Neural cell (in vitro differentiated cells): ENCODE measurements around the gene POLR3B. TPM values are rescaled to one million over a fixed set of nuclear protein-coding genes. Genes with fewer than 3 reads are reported as not detected.

Source experiments
- H2AFZ ChIP-seq: fragments of 200-600, 300-800 bp; sonication (generic), shearing (Covaris generic); 2 replicates; pipeline ENCODE4 v1.6.0; 2014; ENCODE audit warnings: low read depth, mild to moderate bottlenecking, antibody characterized with exemption, low read length, moderate library complexity
- H3F3A ChIP-seq: fragments of 200-600 bp; shearing (Covaris generic); 2 replicates; pipeline ENCODE4 v1.6.1; 2016; ENCODE audit warnings: mild to moderate bottlenecking, moderate library complexity, mixed read lengths, antibody characterized with exemption, low read length; ENCODE audit not compliant: insufficient read depth, poor library complexity, severe bottlenecking
- H3K27ac ChIP-seq: fragments of 200-600, 300-800 bp; sonication (generic), shearing (Covaris generic); 2 replicates; pipeline ENCODE4 v1.5.1; 2014; ENCODE audit warnings: mild to moderate bottlenecking, low read length, moderate library complexity
- H3K27me3 ChIP-seq: fragments of 300-800, 200-600 bp; sonication (generic), shearing (Covaris generic); 2 replicates; pipeline ENCODE4 v1.6.0; 2014; ENCODE audit warnings: mild to moderate bottlenecking, low read depth, low read length, moderate library complexity; ENCODE audit not compliant: insufficient read depth
- H3K36me3 ChIP-seq: fragments of 300-800, 200-600 bp; sonication (generic), shearing (Covaris generic); 2 replicates; pipeline ENCODE4 v1.5.1; 2014; ENCODE audit warnings: mild to moderate bottlenecking, antibody characterized with exemption, low read length, moderate library complexity; ENCODE audit not compliant: insufficient read depth
- H3K4me2 ChIP-seq: fragments of 300-800, 200-600 bp; sonication (generic), shearing (Covaris generic); 2 replicates; pipeline ENCODE4 v1.6.0; 2014; ENCODE audit warnings: mild to moderate bottlenecking, low read length
- H3K4me3 ChIP-seq: fragments of 300-800, 200-600 bp; sonication (generic), shearing (Covaris generic); 2 replicates; pipeline ENCODE4 v1.5.1; 2014; ENCODE audit warnings: mild to moderate bottlenecking, low read length, moderate library complexity
- H3K79me2 ChIP-seq: fragments of 200-600 bp; shearing (Covaris generic); replicated peaks from 2 replicates; pipeline ENCODE4 v1.6.0; 2014; ENCODE audit warnings: mild to moderate bottlenecking, low read length, moderate library complexity; ENCODE audit not compliant: insufficient read depth
- H3K9ac ChIP-seq: fragments of 300-800, 200-600 bp; sonication (generic), shearing (Covaris generic); 2 replicates; pipeline ENCODE4 v1.6.1; 2016; ENCODE audit warnings: mild to moderate bottlenecking, low read length, mixed read lengths
- H3K9me2 ChIP-seq: fragments of 200-600 bp; shearing (Covaris generic); 2 replicates; pipeline ENCODE4 v1.6.1; 2016; ENCODE audit warnings: mild to moderate bottlenecking, low read length, mixed read lengths; ENCODE audit not compliant: insufficient read depth
- H3K9me3 ChIP-seq: fragments of 200-600, 300-800 bp; sonication (generic), shearing (Covaris generic); 2 replicates; pipeline ENCODE4 v1.6.1; 2016; ENCODE audit warnings: mild to moderate bottlenecking, mixed run types, low read length, moderate library complexity, mixed read lengths
- H4K20me1 ChIP-seq: fragments of 200-600 bp; shearing (Covaris generic); 2 replicates; pipeline ENCODE4 v1.6.1; 2016; ENCODE audit warnings: mild to moderate bottlenecking, mixed run types; ENCODE audit not compliant: insufficient read depth
- EP300 ChIP-seq: fragments of 450-650 bp; conservative IDR thresholded peaks from 2 replicates; pipeline ENCODE4 v1.6.1; 2014; ENCODE audit warnings: antibody characterized with exemption, mild to moderate bottlenecking, moderate library complexity; ENCODE audit not compliant: poor library complexity, severe bottlenecking
- EZH2 ChIP-seq: fragments of 200-600, 300-800 bp; shearing (Covaris generic), sonication (generic); IDR thresholded peaks from 2 replicates; pipeline ENCODE4 v1.6.1; 2014; ENCODE audit warnings: antibody characterized with exemption, low read length, borderline replicate concordance, mild to moderate bottlenecking; ENCODE audit not compliant: insufficient read depth, poor library complexity, severe bottlenecking
- MXI1 ChIP-seq: fragments of 450-650 bp; conservative IDR thresholded peaks from 2 replicates; pipeline ENCODE4 v1.6.1; 2014; ENCODE audit warnings: antibody characterized with exemption, mild to moderate bottlenecking; ENCODE audit not compliant: poor library complexity, severe bottlenecking
- POLR2AphosphoS5 ChIP-seq: IDR thresholded peaks from 2 replicates; pipeline ENCODE4 v1.6.1; 2012
- RAD21 ChIP-seq: fragments of 450-650 bp; conservative IDR thresholded peaks from 2 replicates; pipeline ENCODE4 v1.6.1; 2014; ENCODE audit warnings: antibody characterized with exemption, mild to moderate bottlenecking, moderate library complexity
- SMC3 ChIP-seq: fragments of 450-650 bp; conservative IDR thresholded peaks from 2 replicates; pipeline ENCODE4 v1.6.1; 2014; ENCODE audit warnings: antibody characterized with exemption, mild to moderate bottlenecking, moderate library complexity; ENCODE audit not compliant: poor library complexity
- TAF1 ChIP-seq: IDR thresholded peaks from 2 replicates; pipeline ENCODE4 v1.6.1; 2012; ENCODE audit warnings: low read depth
- polyA plus RNA-seq: library from polyadenylated mRNA; depleted of rRNA; stranded (reverse); fragments of >200 nt; gene quantifications from 2 replicates; pipeline ENCODE4 v1.2.3, GENCODE V29; 2014
- TF ChIP-seq, protein P1 (sequence below): fragments of 450-650 bp; IDR thresholded peaks from 2 replicates; pipeline ENCODE4 v1.5.1; 2014; ENCODE audit warnings: antibody characterized with exemption, mild to moderate bottlenecking, moderate library complexity; ENCODE audit not compliant: poor library complexity, severe bottlenecking
- TF ChIP-seq, protein P2 (sequence below): IDR thresholded peaks from 2 replicates; pipeline ENCODE4 v1.6.1; 2012; ENCODE audit warnings: borderline replicate concordance

The POLR3B gene
- polyA plus RNA-seq, 1 donor from 2014 or later = 4.3 TPM

DNA sequence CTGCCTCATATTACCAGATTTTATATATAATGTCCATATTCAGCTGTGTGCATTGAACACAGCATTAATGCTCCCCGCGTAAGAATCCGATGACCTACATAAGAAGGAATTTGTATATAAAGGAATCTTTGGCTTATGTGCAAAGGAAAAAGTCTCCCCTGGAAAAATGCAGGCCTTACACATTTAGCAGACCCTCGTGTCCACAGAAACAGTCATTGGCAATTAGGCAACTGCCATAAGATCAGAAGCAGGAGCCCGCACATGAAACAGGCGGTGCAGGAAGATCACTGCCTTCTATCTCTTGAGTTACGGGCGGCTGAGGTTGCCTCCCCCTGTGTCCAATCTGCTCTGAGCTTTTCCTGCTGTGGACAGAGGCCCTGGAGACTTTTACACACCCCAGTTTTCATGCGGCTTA lies 162.1 kb downstream of the POLR3B start:
- H3K9me3 ChIP-seq = no peaks in the 10 kb centered on the region
- H2AFZ ChIP-seq = no peak overlapping the region
- H3F3A ChIP-seq = no peaks in the 10 kb centered on the region
- H3K4me2 ChIP-seq = no peak overlapping the region
- no peaks in the 10 kb centered on the region for H3K9me2 ChIP-seq
- no peaks in the 10 kb centered on the region for H3K36me3 ChIP-seq
- H3K27ac ChIP-seq = no peak overlapping the region
- H3K27me3 ChIP-seq = no peaks in the 10 kb centered on the region
- H3K79me2 ChIP-seq = no peaks in the 10 kb centered on the region
- H3K9ac ChIP-seq = no peak overlapping the region
- TF ChIP-seq EZH2 = no peak
- TF ChIP-seq, protein P1, sequence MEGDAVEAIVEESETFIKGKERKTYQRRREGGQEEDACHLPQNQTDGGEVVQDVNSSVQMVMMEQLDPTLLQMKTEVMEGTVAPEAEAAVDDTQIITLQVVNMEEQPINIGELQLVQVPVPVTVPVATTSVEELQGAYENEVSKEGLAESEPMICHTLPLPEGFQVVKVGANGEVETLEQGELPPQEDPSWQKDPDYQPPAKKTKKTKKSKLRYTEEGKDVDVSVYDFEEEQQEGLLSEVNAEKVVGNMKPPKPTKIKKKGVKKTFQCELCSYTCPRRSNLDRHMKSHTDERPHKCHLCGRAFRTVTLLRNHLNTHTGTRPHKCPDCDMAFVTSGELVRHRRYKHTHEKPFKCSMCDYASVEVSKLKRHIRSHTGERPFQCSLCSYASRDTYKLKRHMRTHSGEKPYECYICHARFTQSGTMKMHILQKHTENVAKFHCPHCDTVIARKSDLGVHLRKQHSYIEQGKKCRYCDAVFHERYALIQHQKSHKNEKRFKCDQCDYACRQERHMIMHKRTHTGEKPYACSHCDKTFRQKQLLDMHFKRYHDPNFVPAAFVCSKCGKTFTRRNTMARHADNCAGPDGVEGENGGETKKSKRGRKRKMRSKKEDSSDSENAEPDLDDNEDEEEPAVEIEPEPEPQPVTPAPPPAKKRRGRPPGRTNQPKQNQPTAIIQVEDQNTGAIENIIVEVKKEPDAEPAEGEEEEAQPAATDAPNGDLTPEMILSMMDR = no peak
- H4K20me1 ChIP-seq = no peaks in the 10 kb centered on the region
- H3K4me3 ChIP-seq = no peak overlapping the region

DNA sequence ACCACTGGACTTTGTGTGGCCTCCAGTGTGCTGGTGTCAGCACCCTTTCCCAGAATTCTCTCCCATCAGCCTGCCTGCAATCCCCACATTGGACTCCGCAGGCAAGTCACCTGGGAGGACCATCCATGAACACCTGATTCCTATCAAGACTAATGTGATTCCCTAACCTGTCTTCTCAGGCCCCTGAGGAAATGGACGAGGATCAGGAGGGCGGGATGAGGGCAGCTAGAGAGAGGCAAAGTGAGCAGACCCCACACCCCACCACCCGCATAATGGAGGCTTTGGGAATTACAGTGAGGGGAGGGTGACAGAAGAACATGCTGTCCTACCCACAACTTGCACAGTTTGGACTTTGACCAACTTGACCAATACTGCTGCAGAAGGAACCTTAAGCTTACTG lies 164.4 kb downstream of the POLR3B start:
- Histone ChIP-seq H4K20me1 (no peaks in the 10 kb centered on the region), H3K36me3 (no peaks in the 10 kb centered on the region), H3K9me2 (no peaks in the 10 kb centered on the region), H3K4me3 (no peak overlapping the region), H2AFZ (no peak overlapping the region), H3K4me2 (no peak overlapping the region), H3K79me2 (no peaks in the 10 kb centered on the region), H3K27ac (no peak overlapping the region), H3K9me3 (no peaks in the 10 kb centered on the region), H3K9ac (no peak overlapping the region), H3K27me3 (no peaks in the 10 kb centered on the region), H3F3A (no peaks in the 10 kb centered on the region)
- TF ChIP-seq, protein P1 = no peak
- no peak for TF ChIP-seq EP300
- TF ChIP-seq POLR2AphosphoS5 = no peak
- no peak for TF ChIP-seq SMC3
- no peak for TF ChIP-seq EZH2
- TF ChIP-seq TAF1 = no peak
- TF ChIP-seq, protein P2, sequence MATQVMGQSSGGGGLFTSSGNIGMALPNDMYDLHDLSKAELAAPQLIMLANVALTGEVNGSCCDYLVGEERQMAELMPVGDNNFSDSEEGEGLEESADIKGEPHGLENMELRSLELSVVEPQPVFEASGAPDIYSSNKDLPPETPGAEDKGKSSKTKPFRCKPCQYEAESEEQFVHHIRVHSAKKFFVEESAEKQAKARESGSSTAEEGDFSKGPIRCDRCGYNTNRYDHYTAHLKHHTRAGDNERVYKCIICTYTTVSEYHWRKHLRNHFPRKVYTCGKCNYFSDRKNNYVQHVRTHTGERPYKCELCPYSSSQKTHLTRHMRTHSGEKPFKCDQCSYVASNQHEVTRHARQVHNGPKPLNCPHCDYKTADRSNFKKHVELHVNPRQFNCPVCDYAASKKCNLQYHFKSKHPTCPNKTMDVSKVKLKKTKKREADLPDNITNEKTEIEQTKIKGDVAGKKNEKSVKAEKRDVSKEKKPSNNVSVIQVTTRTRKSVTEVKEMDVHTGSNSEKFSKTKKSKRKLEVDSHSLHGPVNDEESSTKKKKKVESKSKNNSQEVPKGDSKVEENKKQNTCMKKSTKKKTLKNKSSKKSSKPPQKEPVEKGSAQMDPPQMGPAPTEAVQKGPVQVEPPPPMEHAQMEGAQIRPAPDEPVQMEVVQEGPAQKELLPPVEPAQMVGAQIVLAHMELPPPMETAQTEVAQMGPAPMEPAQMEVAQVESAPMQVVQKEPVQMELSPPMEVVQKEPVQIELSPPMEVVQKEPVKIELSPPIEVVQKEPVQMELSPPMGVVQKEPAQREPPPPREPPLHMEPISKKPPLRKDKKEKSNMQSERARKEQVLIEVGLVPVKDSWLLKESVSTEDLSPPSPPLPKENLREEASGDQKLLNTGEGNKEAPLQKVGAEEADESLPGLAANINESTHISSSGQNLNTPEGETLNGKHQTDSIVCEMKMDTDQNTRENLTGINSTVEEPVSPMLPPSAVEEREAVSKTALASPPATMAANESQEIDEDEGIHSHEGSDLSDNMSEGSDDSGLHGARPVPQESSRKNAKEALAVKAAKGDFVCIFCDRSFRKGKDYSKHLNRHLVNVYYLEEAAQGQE = no peak
- TF ChIP-seq RAD21 = no peak
- TF ChIP-seq MXI1 = no peak
